Mammary epithelial cell (primary cell): ENCODE measurements around the gene PCMTD2.

Experiments used
- CTCF ChIP-seq, 2 donors: IDR thresholded peaks in 1 of 2; conservative IDR thresholded peaks in 1 of 2; 2 replicates each; pipeline ENCODE4 v1.5.1; 2011 to 2012; ENCODE audit warnings: inconsistent platforms in 2 of 2, low read length in 2 of 2, mild to moderate bottlenecking in 2 of 2, control low read depth in 1 of 2, low read depth in 1 of 2; ENCODE audit not compliant: insufficient read depth in 1 of 2; ENCODE audit errors: extremely low read depth in 1 of 2
- EZH2 ChIP-seq: IDR thresholded peaks from 2 replicates; pipeline ENCODE4 v1.6.1; 2012; ENCODE audit warnings: low read length, inconsistent platforms, borderline replicate concordance

- no peak for TF ChIP-seq CTCF (conservative IDR thresholded peaks at IDR 0.05 in 1 of 2, IDR thresholded peaks at IDR 0.05 in 1 of 2; ENCODE audit: extremely low read depth in 1 of 2, insufficient read depth in 1 of 2, low read depth in 1 of 2, low read length in 2 of 2)
- TF ChIP-seq EZH2, result no peak
Observed at GRCh38 chr20:64242003-64242796, 13.3 kb upstream of the PCMTD2 start.
